Astrocyte (in vitro differentiated cells and primary cell): ENCODE results near the gene ARFGEF2. TPM values are rescaled to one million over a fixed set of nuclear protein-coding genes. Genes with fewer than 3 reads are reported as not detected.

ENCODE experiments used
- DNase-seq: peaks from one replicate; pipeline ENCODE4 v3.0.0-alpha.2; 2010; ENCODE audit warnings: low read depth
- FAIRE-seq: peaks from 2 replicates; lab custom pipeline; 2011; peaks lifted over from hg19 to GRCh38; lab: Jason Lieb, UNC
- H2AFZ ChIP-seq: 2 replicates; pipeline ENCODE4 v1.6.0; 2012; ENCODE audit warnings: low read depth, low read length, inconsistent platforms
- H3K27ac ChIP-seq: 2 replicates; pipeline ENCODE4 v1.5.1; 2011; ENCODE audit warnings: low read depth, low read length, inconsistent platforms
- H3K27me3 ChIP-seq: 2 replicates; pipeline ENCODE4 v1.6.0; 2011; ENCODE audit warnings: low read length, inconsistent platforms; ENCODE audit not compliant: insufficient read depth
- H3K36me3 ChIP-seq: 2 replicates; pipeline ENCODE4 v1.5.1; 2011; ENCODE audit warnings: low read length, inconsistent platforms; ENCODE audit not compliant: insufficient read depth
- H3K4me1 ChIP-seq: 2 replicates; pipeline ENCODE4 v1.5.1; 2011; ENCODE audit warnings: low read length, inconsistent platforms; ENCODE audit not compliant: insufficient read depth
- H3K4me2 ChIP-seq: 2 replicates; pipeline ENCODE4 v1.6.0; 2012; ENCODE audit warnings: low read length, inconsistent platforms
- H3K4me3 ChIP-seq: 2 replicates; pipeline ENCODE4 v1.5.1; 2011; ENCODE audit warnings: low read depth, mild to moderate bottlenecking, low read length, inconsistent platforms; ENCODE audit not compliant: insufficient read depth
- H3K79me2 ChIP-seq: 2 replicates; pipeline ENCODE4 v1.6.0; 2012; ENCODE audit warnings: mild to moderate bottlenecking, low read length, inconsistent platforms; ENCODE audit not compliant: insufficient read depth
- H3K9ac ChIP-seq: 2 replicates; pipeline ENCODE4 v1.6.0; 2012; ENCODE audit warnings: mild to moderate bottlenecking, low read length, inconsistent platforms
- H3K9me3 ChIP-seq: 2 replicates; pipeline ENCODE4 v1.5.1; 2012; ENCODE audit warnings: low read depth, mild to moderate bottlenecking, low read length, inconsistent platforms; ENCODE audit not compliant: insufficient read depth
- H4K20me1 ChIP-seq: 2 replicates; pipeline ENCODE4 v1.6.0; 2012; ENCODE audit warnings: low read length, inconsistent platforms; ENCODE audit not compliant: insufficient read depth
- H3K27ac Mint-ChIP-seq: one replicate; pipeline ENCODE4 v1.8.0; 2021; ENCODE audit warnings: mild to moderate bottlenecking, mixed read lengths; ENCODE audit not compliant: unreplicated experiment
- H3K27me3 Mint-ChIP-seq: one replicate; pipeline ENCODE4 v1.8.0; 2021; ENCODE audit warnings: low read depth, mixed read lengths; ENCODE audit not compliant: unreplicated experiment
- H3K36me3 Mint-ChIP-seq: one replicate; pipeline ENCODE4 v1.8.0; 2021; ENCODE audit warnings: low read depth, mixed read lengths; ENCODE audit not compliant: unreplicated experiment
- H3K4me1 Mint-ChIP-seq: one replicate; pipeline ENCODE4 v1.8.0; 2021; ENCODE audit warnings: low read depth, mixed read lengths; ENCODE audit not compliant: unreplicated experiment
- H3K4me3 Mint-ChIP-seq: one replicate; pipeline ENCODE4 v1.8.0; 2021; ENCODE audit warnings: mild to moderate bottlenecking, moderate library complexity, mixed read lengths; ENCODE audit not compliant: unreplicated experiment
- H3K9me3 Mint-ChIP-seq: one replicate; pipeline ENCODE4 v1.8.0; 2021; ENCODE audit warnings: mild to moderate bottlenecking, mixed read lengths; ENCODE audit not compliant: unreplicated experiment
- CTCF ChIP-seq: IDR thresholded peaks from 2 replicates; pipeline ENCODE4 v1.5.1; 2011; ENCODE audit warnings: low read depth, mild to moderate bottlenecking, inconsistent platforms, low read length, moderate library complexity; ENCODE audit not compliant: insufficient read depth
- EZH2 ChIP-seq: IDR thresholded peaks from 2 replicates; pipeline ENCODE4 v1.6.1; 2012; ENCODE audit warnings: mild to moderate bottlenecking, low read length, inconsistent platforms; ENCODE audit not compliant: insufficient read depth
- total RNA-seq: library from RNA; stranded (reverse); gene quantifications from 2 replicates; pipeline ENCODE4 v1.2.1, GENCODE V29; 2021

ARFGEF2 gene
- total RNA-seq, 1 donor from 2014 or later = 28.2 TPM

- FAIRE-seq = no peak
- H3K27ac Mint-ChIP-seq = no peak overlapping the region
Observed at GRCh38 chr20:49054056-49054643, 132.6 kb downstream of the ARFGEF2 start.

GRCh38 chr20:49063279-49063678, 141.8 kb downstream of the ARFGEF2 start:
- H3K27me3 ChIP-seq = no peaks in the 10 kb centered on the region
- DNase-seq = no peak
- Mint-ChIP-seq H3K4me3 (no peak overlapping the region), H3K27ac (no peak overlapping the region), H3K27me3 (no peaks in the 10 kb centered on the region), H3K36me3 (no peaks in the 10 kb centered on the region), H3K4me1 (no peaks in the 10 kb centered on the region), H3K9me3 (no peaks in the 10 kb centered on the region)
- no peaks in the 10 kb centered on the region for H3K4me1 ChIP-seq
- FAIRE-seq = no peak
- no peak for TF ChIP-seq CTCF
- TF ChIP-seq EZH2 = no peak
- no peak overlapping the region for H3K4me2 ChIP-seq
- H3K9me3 ChIP-seq = no peaks in the 10 kb centered on the region
- peaks cover 45% of the 10 kb centered on the region for H3K79me2 ChIP-seq
- no peak overlapping the region for H3K9ac ChIP-seq
- H3K27ac ChIP-seq = no peak overlapping the region
- no peak overlapping the region for H3K4me3 ChIP-seq
- H2AFZ ChIP-seq = no peak overlapping the region
- peaks cover 16% of the 10 kb centered on the region for H4K20me1 ChIP-seq
- H3K36me3 ChIP-seq = peaks cover 23% of the 10 kb centered on the region

More at GRCh38 chr20:49054056-49054643, 132.6 kb downstream of the ARFGEF2 start:
- Histone ChIP-seq H3K79me2 (peaks cover 98% of the 10 kb centered on the region), H3K4me2 (peak overlapping the region; percentile 9), H3K9me3 (no peaks in the 10 kb centered on the region), H3K27ac (no peak overlapping the region), H4K20me1 (peaks cover 65% of the 10 kb centered on the region), H3K4me3 (no peak overlapping the region), H3K9ac (no peak overlapping the region), H3K36me3 (peaks cover under 1% of the 10 kb centered on the region), H3K27me3 (no peaks in the 10 kb centered on the region), H3K4me1 (peaks cover 6% of the 10 kb centered on the region), H2AFZ (no peak overlapping the region)
- H3K4me3 Mint-ChIP-seq = no peak overlapping the region
- no peaks in the 10 kb centered on the region for H3K27me3 Mint-ChIP-seq
- H3K9me3 Mint-ChIP-seq = no peaks in the 10 kb centered on the region
- TF ChIP-seq EZH2 = no peak
- no peak for TF ChIP-seq CTCF
- no peaks in the 10 kb centered on the region for H3K36me3 Mint-ChIP-seq
- DNase-seq = no peak
- H3K4me1 Mint-ChIP-seq = peaks cover 13% of the 10 kb centered on the region

GRCh38 chr20:49074521-49074920, 153.0 kb downstream of the ARFGEF2 start:
- TF ChIP-seq EZH2 (no peak), CTCF (no peak)

More at GRCh38 chr20:49074521-49074920, 153.0 kb downstream of the ARFGEF2 start:
- H3K36me3 ChIP-seq = peaks cover 54% of the 10 kb centered on the region
- peaks cover 2% of the 10 kb centered on the region for H3K79me2 ChIP-seq
- H2AFZ ChIP-seq = no peak overlapping the region
- H3K4me3 ChIP-seq = no peak overlapping the region
- DNase-seq = no peak
- no peaks in the 10 kb centered on the region for H3K27me3 ChIP-seq
- Mint-ChIP-seq H3K4me1 (no peaks in the 10 kb centered on the region), H3K27me3 (no peaks in the 10 kb centered on the region), H3K4me3 (no peak overlapping the region), H3K27ac (no peak overlapping the region), H3K36me3 (peaks cover 11% of the 10 kb centered on the region), H3K9me3 (no peaks in the 10 kb centered on the region)
- H3K9ac ChIP-seq = no peak overlapping the region
- H3K4me2 ChIP-seq = no peak overlapping the region
- no peak overlapping the region for H3K27ac ChIP-seq
- H4K20me1 ChIP-seq = no peaks in the 10 kb centered on the region
- FAIRE-seq = no peak
- H3K4me1 ChIP-seq = no peaks in the 10 kb centered on the region
- no peaks in the 10 kb centered on the region for H3K9me3 ChIP-seq
